ENCODE measurements around the gene EHHADH.

Gene EHHADH

DNA sequence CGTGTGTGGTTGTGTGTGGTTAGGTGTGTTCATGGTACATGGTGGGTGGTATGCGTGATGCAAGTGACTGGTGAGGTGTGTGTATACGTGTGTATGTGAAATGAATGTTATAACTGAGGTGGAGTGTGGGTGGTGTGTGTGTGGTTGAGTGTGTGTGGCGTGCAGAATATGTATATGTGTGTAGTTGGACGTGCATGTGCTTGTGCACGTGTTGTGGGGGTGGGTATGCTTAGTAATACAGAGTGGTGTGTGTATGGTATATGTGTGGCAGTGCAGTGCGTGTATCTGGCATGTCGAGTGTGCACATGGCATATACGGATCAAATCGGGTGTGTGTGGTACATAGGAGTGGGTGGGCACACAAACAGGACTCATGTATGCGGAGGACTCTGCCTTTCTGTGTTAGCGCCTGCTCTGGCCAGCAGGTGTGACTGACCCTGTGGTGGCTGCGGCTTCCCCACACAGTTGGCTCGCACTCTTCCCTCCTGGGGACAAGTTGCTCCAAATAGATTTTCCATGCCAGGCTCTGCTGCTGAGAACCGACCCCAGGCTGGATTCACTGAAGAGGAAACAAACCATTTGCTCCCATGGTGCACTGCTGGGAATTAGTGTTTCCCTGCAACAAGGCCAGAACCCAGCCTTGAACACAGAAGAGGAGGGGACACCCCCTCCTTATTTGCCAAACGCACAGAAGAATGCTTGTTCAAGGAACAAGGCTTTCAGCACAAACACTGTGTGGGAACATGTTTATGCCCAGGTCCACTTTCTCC lies 99.8 kb downstream of the EHHADH start:
- Histone ChIP-seq H3K9me3 (ENCODE audit: control insufficient read depth, insufficient read depth, low read length) (no peaks in the 10 kb centered on the region), H3K9ac (ENCODE audit: low read depth, low read length) (no peak overlapping the region), H3K4me1 (ENCODE audit: insufficient read depth, low read length) (peaks cover 4% of the 10 kb centered on the region; the same call in 1 of the 2 replicates), H3K36me3 (ENCODE audit: insufficient read depth, low read length) (no peaks in the 10 kb centered on the region)

GRCh38 chr3:185153171-185153771 lies 100.6 kb downstream of the EHHADH start:
- peak overlapping the region; percentile 61 for H3K9ac ChIP-seq (ENCODE audit: low read depth, low read length)
- H3K9me3 ChIP-seq (ENCODE audit: control insufficient read depth, insufficient read depth, low read length) = no peaks in the 10 kb centered on the region
- H3K36me3 ChIP-seq (ENCODE audit: insufficient read depth, low read length) = no peaks in the 10 kb centered on the region
- peaks cover 4% of the 10 kb centered on the region; the same call in 1 of the 2 replicates for H3K4me1 ChIP-seq (ENCODE audit: insufficient read depth, low read length)

DNA sequence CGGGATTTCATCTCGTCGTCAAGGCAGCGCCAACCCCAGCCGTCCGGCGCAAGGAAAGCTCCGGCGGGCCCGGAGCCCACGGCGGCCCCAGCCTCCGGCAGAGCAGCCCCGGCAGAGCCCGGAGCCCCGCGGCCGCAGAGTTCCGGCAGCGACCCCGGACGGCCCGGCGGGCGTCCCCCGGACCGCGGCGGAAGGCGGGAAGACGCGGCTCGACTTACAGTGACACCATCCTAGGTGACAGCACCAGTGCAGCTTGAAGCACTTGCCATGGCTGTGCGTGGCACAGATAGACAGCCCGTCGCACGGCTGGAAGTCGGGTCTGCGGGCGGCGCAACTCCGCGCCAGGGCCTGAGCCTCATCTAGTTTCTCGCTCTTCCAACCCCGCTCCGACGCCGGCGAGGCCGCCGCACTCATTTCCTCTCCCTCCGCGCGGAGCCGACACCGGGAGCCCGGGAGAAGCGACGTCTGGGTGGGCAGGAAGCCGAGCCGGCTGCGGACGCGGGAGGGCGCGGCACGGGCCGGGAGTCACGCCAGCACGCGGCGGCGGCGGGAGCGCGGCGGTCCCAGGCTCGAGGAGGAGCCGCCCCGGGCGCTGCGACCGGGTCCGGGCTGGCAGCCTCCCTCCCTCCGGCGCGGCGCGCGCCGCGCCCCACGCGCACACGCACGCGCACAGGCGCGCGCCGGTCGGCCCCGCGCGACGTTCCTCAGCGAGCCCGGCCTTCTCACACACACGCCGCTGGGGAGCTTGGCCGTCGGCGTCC lies 101.3 kb downstream of the EHHADH start, which contains the start of gene C3orf70:
TSS of gene C3orf70 (minus strand) at position 651 of the 761 bp plus-strand sequence. CDS start at position 414, 237 bp downstream.
- no peaks in the 10 kb centered on the region for H3K36me3 ChIP-seq (ENCODE audit: insufficient read depth, low read length)
- H3K9me3 ChIP-seq (ENCODE audit: control insufficient read depth, insufficient read depth, low read length) = no peaks in the 10 kb centered on the region
- peaks cover 4% of the 10 kb centered on the region; the same call in 1 of the 2 replicates for H3K4me1 ChIP-seq (ENCODE audit: insufficient read depth, low read length)
- peak within 1 kb of the TSS; percentile 61 for H3K9ac ChIP-seq (ENCODE audit: low read depth, low read length)

GRCh38 chr3:185151964-185152409 lies 101.9 kb downstream of the EHHADH start:
- Histone ChIP-seq H3K9me3 (ENCODE audit: control insufficient read depth, insufficient read depth, low read length) (no peaks in the 10 kb centered on the region), H3K9ac (ENCODE audit: low read depth, low read length) (peak overlapping the region; percentile 61), H3K4me1 (ENCODE audit: insufficient read depth, low read length) (peaks cover 4% of the 10 kb centered on the region; the same call in 1 of the 2 replicates)

GRCh38 chr3:185151101-185151963 lies 102.5 kb downstream of the EHHADH start:
- H3K9me3 ChIP-seq (ENCODE audit: control insufficient read depth, insufficient read depth, low read length) = no peaks in the 10 kb centered on the region
- no peak overlapping the region; the same call in 1 of the 2 replicates for H3K9ac ChIP-seq (ENCODE audit: low read depth, low read length)
- H3K36me3 ChIP-seq (ENCODE audit: insufficient read depth, low read length) = no peaks in the 10 kb centered on the region
- H3K4me1 ChIP-seq (ENCODE audit: insufficient read depth, low read length) = peaks cover 9% of the 10 kb centered on the region; the same call in 1 of the 2 replicates

More at GRCh38 chr3:185151964-185152409, 101.9 kb downstream of the EHHADH start:
- no peaks in the 10 kb centered on the region for H3K36me3 ChIP-seq (ENCODE audit: insufficient read depth, low read length)

GRCh38 chr3:185150561-185150960 lies 103.3 kb downstream of the EHHADH start:
- Histone ChIP-seq H3K9me3 (ENCODE audit: control insufficient read depth, insufficient read depth, low read length) (no peaks in the 10 kb centered on the region), H3K4me1 (ENCODE audit: insufficient read depth, low read length) (peaks cover 9% of the 10 kb centered on the region; the same call in 1 of the 2 replicates), H3K36me3 (ENCODE audit: insufficient read depth, low read length) (no peaks in the 10 kb centered on the region), H3K9ac (ENCODE audit: low read depth, low read length) (no peak overlapping the region)

DNA sequence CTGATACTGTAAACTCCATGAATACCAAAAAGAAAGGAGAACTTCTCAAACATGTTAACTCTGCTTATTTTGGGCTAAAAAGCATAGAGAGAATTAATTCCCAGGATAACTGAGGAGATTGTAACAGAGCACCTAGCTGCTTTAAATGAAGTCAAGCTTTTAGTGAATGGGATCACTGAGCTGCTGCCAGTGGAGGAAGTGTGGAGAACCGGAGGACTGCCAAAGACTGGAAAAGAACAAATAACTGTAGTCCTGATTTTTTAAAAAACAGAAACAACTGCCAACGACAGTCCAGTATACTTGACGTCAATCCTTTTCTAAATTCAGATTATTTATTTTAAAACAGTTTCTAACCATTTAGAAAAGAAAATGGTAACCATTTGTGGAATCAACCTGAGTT lies 104.3 kb downstream of the EHHADH start:
- Histone ChIP-seq H3K4me1 (ENCODE audit: insufficient read depth, low read length) (peaks cover 9% of the 10 kb centered on the region; the same call in 1 of the 2 replicates), H3K9me3 (ENCODE audit: control insufficient read depth, insufficient read depth, low read length) (no peaks in the 10 kb centered on the region), H3K36me3 (ENCODE audit: insufficient read depth, low read length) (no peaks in the 10 kb centered on the region), H3K9ac (ENCODE audit: low read depth, low read length) (no peak overlapping the region)

DNA sequence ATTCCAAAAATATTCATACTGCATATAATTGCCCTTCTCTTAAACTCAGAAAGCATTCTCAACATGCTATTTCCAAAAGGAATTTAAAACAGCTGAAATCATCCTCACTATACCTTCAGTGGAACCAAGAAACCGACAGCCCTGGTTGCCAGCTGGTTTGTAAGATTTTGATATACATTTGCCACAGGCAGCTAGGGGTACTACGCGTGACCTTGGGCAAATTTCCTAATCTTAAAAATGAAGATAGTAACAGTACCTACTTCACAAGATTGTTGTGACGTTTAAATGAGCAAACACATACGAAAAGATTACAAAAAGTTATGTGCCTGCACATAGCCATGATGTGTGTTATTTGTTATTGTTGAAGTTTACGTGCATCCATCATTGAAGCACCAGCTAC lies 108.3 kb downstream of the EHHADH start:
- 0 out of 2 replicates have a peak, but pooled peaks cover 5% of the 10 kb centered on the region for H3K4me1 ChIP-seq (ENCODE audit: insufficient read depth, low read length)
- H3K9me3 ChIP-seq (ENCODE audit: control insufficient read depth, insufficient read depth, low read length) = no peaks in the 10 kb centered on the region
- no peaks in the 10 kb centered on the region for H3K36me3 ChIP-seq (ENCODE audit: insufficient read depth, low read length)
- no peak overlapping the region for H3K9ac ChIP-seq (ENCODE audit: low read depth, low read length)

GRCh38 chr3:185144784-185145183 lies 109.1 kb downstream of the EHHADH start:
- no peaks in the 10 kb centered on the region for H3K36me3 ChIP-seq (ENCODE audit: insufficient read depth, low read length)
- H3K4me1 ChIP-seq (ENCODE audit: insufficient read depth, low read length) = 0 out of 2 replicates have a peak, but pooled peaks cover 5% of the 10 kb centered on the region
- H3K9me3 ChIP-seq (ENCODE audit: control insufficient read depth, insufficient read depth, low read length) = no peaks in the 10 kb centered on the region
- no peak overlapping the region for H3K9ac ChIP-seq (ENCODE audit: low read depth, low read length)
